ENCODE measurements around the gene ROS1. TPM values are rescaled to one million over a fixed set of nuclear protein-coding genes. Genes with fewer than 3 reads are reported as not detected.

The ROS1 gene
- total RNA-seq, 1 donor from 2014 or later, result not detected

GRCh38 chr6:117326396-117326795 lies 99.3 kb downstream of the ROS1 start:
- H3K36me3 ChIP-seq, result no peaks in the 10 kb centered on the region
- DNase-seq (ENCODE audit: low spot score in 2 of 2), result no peak
- H3K27me3 ChIP-seq, result no peaks in the 10 kb centered on the region
- no peak for TF ChIP-seq CTCF (IDR thresholded peaks at IDR 0.05)
- no peaks in the 10 kb centered on the region for H3K9me3 ChIP-seq
- no peaks in the 10 kb centered on the region for H3K4me1 ChIP-seq
- no peak overlapping the region for H3K4me3 ChIP-seq
- intact Hi-C loops (cut with DNase I), result no loop called here
- H3K27ac ChIP-seq, result no peak overlapping the region

GRCh38 chr6:117317261-117317660 lies 108.5 kb downstream of the ROS1 start:
- DNase-seq (ENCODE audit: low spot score in 2 of 2), result no peak
- no peaks in the 10 kb centered on the region for H3K9me3 ChIP-seq
- no peak for TF ChIP-seq CTCF (IDR thresholded peaks at IDR 0.05)
- H3K36me3 ChIP-seq, result no peaks in the 10 kb centered on the region
- intact Hi-C loops (cut with DNase I), result no loop called here
- H3K27me3 ChIP-seq, result no peaks in the 10 kb centered on the region
- H3K27ac ChIP-seq, result no peak overlapping the region
- no peak overlapping the region for H3K4me3 ChIP-seq
- H3K4me1 ChIP-seq, result no peaks in the 10 kb centered on the region

- Histone ChIP-seq H3K4me1 (no peaks in the 10 kb centered on the region), H3K4me3 (no peak overlapping the region), H3K9me3 (no peaks in the 10 kb centered on the region), H3K36me3 (no peaks in the 10 kb centered on the region), H3K27ac (no peak overlapping the region), H3K27me3 (no peaks in the 10 kb centered on the region)
- TF ChIP-seq CTCF (IDR thresholded peaks at IDR 0.05), result no peak
- intact Hi-C loops (cut with DNase I), result no loop called here
- DNase-seq (ENCODE audit: low spot score in 2 of 2), result no peak
These were observed 114.0 kb downstream of the ROS1 start for GRCh38 chr6:117311726-117312125.

GRCh38 chr6:117311310-117311709 lies 114.4 kb downstream of the ROS1 start:
- H3K4me3 ChIP-seq, result no peak overlapping the region
- no peaks in the 10 kb centered on the region for H3K4me1 ChIP-seq
- no peak for DNase-seq (ENCODE audit: low spot score in 2 of 2)
- no peaks in the 10 kb centered on the region for H3K9me3 ChIP-seq
- TF ChIP-seq CTCF (IDR thresholded peaks at IDR 0.05), result no peak
- intact Hi-C loops (cut with DNase I), result no loop called here
- no peak overlapping the region for H3K27ac ChIP-seq
- no peaks in the 10 kb centered on the region for H3K36me3 ChIP-seq
- H3K27me3 ChIP-seq, result no peaks in the 10 kb centered on the region

- TF ChIP-seq CTCF (IDR thresholded peaks at IDR 0.05), result no peak
- intact Hi-C loops (cut with DNase I), result no loop called here
These were observed 116.1 kb downstream of the ROS1 start for GRCh38 chr6:117309611-117310010.

GRCh38 chr6:117309069-117309468 lies 116.7 kb downstream of the ROS1 start:
- Histone ChIP-seq H3K9me3 (no peaks in the 10 kb centered on the region), H3K36me3 (no peaks in the 10 kb centered on the region), H3K4me1 (no peaks in the 10 kb centered on the region), H3K4me3 (no peak overlapping the region), H3K27ac (no peak overlapping the region), H3K27me3 (no peaks in the 10 kb centered on the region)
- no peak for DNase-seq (ENCODE audit: low spot score in 2 of 2)
- no peak for TF ChIP-seq CTCF (IDR thresholded peaks at IDR 0.05)
- intact Hi-C loops (cut with DNase I), result no loop called here

More at GRCh38 chr6:117309611-117310010, 116.1 kb downstream of the ROS1 start:
- Histone ChIP-seq H3K27me3 (no peaks in the 10 kb centered on the region), H3K4me3 (no peak overlapping the region), H3K4me1 (no peaks in the 10 kb centered on the region), H3K36me3 (no peaks in the 10 kb centered on the region), H3K9me3 (no peaks in the 10 kb centered on the region), H3K27ac (no peak overlapping the region)
- no peak for DNase-seq (ENCODE audit: low spot score in 2 of 2)

Data from ascending aorta (tissue), 2 donors.